Cardiac muscle cell (in vitro differentiated cells and primary cell): ENCODE measurements around the gene KCNQ5. TPM values are rescaled to one million over a fixed set of nuclear protein-coding genes. Genes with fewer than 3 reads are reported as not detected.

Experiments used
- DNase-seq, 2 donors: peaks; one replicate each; pipeline versions ENCODE4 v3.0.0 to v3.0.0-alpha.2; 2010 to 2017; ENCODE audit warnings: low read depth in 1 of 2, low spot score in 1 of 2
- H3K27ac ChIP-seq: fragments of 200-600 bp; sonication (generic); 2 replicates; pipeline ENCODE4 v1.5.1; 2016
- H3K27me3 ChIP-seq: fragments of 200-600 bp; sonication (generic); 2 replicates; pipeline ENCODE4 v1.6.0; 2016; ENCODE audit warnings: control low read depth
- H3K36me3 ChIP-seq: fragments of 200-600 bp; sonication (generic); 2 replicates; pipeline ENCODE4 v1.5.1; 2016; ENCODE audit warnings: control low read depth
- H3K4me1 ChIP-seq: fragments of 200-600 bp; sonication (generic); 2 replicates; pipeline ENCODE4 v1.8.1; 2017; ENCODE audit warnings: low read depth, mild to moderate bottlenecking, mixed run types
- H3K4me3 ChIP-seq: fragments of 200-600 bp; sonication (generic); 2 replicates; pipeline ENCODE4 v1.5.1; 2016; ENCODE audit warnings: mild to moderate bottlenecking
- H3K9me3 ChIP-seq: fragments of 200-600 bp; sonication (generic); 2 replicates; pipeline ENCODE4 v1.5.1; 2017; ENCODE audit warnings: low read depth, mild to moderate bottlenecking, control low read depth
- polyA plus RNA-seq: library from polyadenylated mRNA; unstranded; fragments of >200 nt; fragmentation: Nextera tagmentation; extraction: Ambion mirVana; gene quantifications from 2 replicates; pipeline ENCODE4 v1.2.1, GENCODE V29; 2016
- total RNA-seq: library from RNA; depleted of rRNA; stranded (reverse); fragments of >200 nt; gene quantifications from 2 replicates; pipeline ENCODE4 v1.2.3, GENCODE V29; 2016
- TF ChIP-seq, protein P1 (sequence below): IDR thresholded peaks from 2 replicates; pipeline ENCODE4 v1.5.1; 2012; ENCODE audit warnings: low read depth, mild to moderate bottlenecking, low read length

The KCNQ5 gene
- total and polyA plus RNA-seq, 2 experiments from 2014 or later: 31.4 to 45.4 TPM

DNA sequence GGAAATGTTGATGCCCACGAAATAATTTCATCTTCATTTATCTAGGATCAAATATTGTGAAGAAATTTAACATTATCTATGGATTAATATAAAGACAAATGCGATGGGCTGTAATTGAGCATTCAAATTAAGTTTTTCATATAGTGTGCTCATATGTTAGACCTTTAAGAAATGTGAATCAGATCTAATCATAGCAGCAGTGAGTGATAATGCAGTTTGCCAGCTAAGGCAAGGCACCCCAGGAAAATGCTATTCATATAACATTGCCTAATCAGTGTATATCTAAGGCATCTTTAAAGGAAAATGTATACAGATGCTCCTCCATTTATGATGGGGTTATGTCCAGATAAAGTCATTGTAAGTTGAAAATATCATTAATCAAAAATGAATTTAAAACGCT is 135.2 kb downstream of the KCNQ5 start:
- Histone ChIP-seq H3K27me3 (no peaks in the 10 kb centered on the region), H3K36me3 (no peaks in the 10 kb centered on the region), H3K9me3 (no peaks in the 10 kb centered on the region), H3K27ac (peak overlapping the region; percentile 95), H3K4me1 (peaks cover 58% of the 10 kb centered on the region), H3K4me3 (no peak overlapping the region)
- TF ChIP-seq, protein P1, sequence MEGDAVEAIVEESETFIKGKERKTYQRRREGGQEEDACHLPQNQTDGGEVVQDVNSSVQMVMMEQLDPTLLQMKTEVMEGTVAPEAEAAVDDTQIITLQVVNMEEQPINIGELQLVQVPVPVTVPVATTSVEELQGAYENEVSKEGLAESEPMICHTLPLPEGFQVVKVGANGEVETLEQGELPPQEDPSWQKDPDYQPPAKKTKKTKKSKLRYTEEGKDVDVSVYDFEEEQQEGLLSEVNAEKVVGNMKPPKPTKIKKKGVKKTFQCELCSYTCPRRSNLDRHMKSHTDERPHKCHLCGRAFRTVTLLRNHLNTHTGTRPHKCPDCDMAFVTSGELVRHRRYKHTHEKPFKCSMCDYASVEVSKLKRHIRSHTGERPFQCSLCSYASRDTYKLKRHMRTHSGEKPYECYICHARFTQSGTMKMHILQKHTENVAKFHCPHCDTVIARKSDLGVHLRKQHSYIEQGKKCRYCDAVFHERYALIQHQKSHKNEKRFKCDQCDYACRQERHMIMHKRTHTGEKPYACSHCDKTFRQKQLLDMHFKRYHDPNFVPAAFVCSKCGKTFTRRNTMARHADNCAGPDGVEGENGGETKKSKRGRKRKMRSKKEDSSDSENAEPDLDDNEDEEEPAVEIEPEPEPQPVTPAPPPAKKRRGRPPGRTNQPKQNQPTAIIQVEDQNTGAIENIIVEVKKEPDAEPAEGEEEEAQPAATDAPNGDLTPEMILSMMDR: no peak
- DNase-seq: no peak

DNA sequence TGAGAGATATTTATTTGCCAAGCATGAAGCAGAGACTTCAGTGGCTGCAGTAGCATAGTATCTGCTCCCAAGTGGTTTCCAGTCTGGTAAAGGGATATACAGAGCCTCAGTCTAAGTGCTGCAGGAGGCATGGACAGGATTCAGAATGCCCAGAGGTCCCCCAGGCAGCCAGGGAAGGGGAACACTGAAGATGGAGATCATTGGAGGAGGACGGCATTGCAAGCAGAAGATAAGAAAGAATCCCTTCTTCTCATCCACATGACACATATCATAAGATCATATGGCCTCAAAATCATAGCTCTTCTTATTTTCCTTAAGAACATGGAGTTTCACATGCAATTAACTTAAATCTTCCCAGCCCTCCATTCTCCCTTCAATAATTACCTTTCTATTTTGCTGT is 136.1 kb downstream of the KCNQ5 start:
- Histone ChIP-seq H3K4me1 (peaks cover 58% of the 10 kb centered on the region), H3K4me3 (no peak overlapping the region), H3K9me3 (no peaks in the 10 kb centered on the region), H3K27me3 (no peaks in the 10 kb centered on the region), H3K36me3 (no peaks in the 10 kb centered on the region), H3K27ac (peak overlapping the region; percentile 95)
- no peak for DNase-seq
- TF ChIP-seq, protein P1: no peak

DNA sequence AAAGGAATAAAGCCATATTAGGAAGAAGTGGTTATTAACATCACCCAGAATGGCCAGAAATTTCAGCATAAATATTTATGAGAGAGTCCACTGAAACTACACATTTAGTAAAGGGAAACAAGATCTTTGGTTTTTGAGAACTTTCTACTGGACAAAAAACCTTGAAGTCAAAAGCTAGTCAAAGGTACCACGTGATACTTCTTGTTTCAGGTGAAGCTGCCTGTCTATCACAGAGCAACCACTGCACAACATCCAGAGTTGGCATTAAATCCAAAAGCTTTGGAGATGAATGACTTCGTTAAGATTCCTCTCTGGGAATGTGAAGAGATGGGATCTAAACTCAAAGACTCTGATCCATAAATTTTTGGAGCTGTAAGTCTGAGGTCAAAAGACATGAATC is 137.0 kb downstream of the KCNQ5 start:
- no peak overlapping the region for H3K4me3 ChIP-seq
- H3K36me3 ChIP-seq: no peaks in the 10 kb centered on the region
- DNase-seq: no peak
- no peaks in the 10 kb centered on the region for H3K27me3 ChIP-seq
- TF ChIP-seq, protein P1: no peak
- H3K9me3 ChIP-seq: no peaks in the 10 kb centered on the region
- peaks cover 59% of the 10 kb centered on the region for H3K4me1 ChIP-seq
- peak overlapping the region; percentile 95 for H3K27ac ChIP-seq

DNA sequence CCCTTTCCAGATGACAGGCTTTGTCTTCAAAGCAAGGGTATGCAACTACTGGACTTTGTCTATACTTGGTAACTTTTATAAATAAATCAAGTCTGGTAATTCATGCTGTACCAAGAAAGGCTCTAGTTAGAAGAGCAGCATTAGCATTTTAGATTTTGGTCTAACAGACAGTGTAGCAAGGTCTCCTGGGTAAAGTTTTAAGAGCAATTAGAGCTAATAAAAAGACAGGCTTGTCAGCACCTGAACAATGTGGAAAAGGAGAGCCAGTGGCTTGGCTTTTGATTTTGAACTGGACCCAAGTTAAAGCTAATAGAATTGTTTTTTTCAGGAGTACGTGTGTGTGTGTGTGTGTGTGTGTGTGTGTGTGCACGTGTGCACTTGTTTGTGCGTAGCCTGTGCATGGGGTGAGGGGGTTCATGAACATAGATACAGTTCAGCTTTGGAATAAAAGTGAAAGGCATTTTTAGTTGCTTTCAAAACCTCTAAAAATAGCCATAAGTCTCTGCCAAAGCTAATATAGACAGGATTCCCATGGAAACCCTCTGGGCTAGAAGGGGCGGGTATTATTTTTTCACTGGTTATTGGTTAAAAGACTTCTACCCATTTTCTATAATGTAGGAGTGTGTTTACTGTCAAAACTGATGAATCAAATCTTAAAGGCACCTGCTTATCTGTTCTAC is 138.4 kb downstream of the KCNQ5 start:
- Histone ChIP-seq H3K27me3 (no peaks in the 10 kb centered on the region), H3K36me3 (no peaks in the 10 kb centered on the region), H3K4me1 (peaks cover 66% of the 10 kb centered on the region), H3K9me3 (no peaks in the 10 kb centered on the region), H3K27ac (peak overlapping the region; percentile 95), H3K4me3 (peak overlapping the region; percentile 2)
- DNase-seq: peak; percentile 34 to 53
- TF ChIP-seq, protein P1: no peak

DNA sequence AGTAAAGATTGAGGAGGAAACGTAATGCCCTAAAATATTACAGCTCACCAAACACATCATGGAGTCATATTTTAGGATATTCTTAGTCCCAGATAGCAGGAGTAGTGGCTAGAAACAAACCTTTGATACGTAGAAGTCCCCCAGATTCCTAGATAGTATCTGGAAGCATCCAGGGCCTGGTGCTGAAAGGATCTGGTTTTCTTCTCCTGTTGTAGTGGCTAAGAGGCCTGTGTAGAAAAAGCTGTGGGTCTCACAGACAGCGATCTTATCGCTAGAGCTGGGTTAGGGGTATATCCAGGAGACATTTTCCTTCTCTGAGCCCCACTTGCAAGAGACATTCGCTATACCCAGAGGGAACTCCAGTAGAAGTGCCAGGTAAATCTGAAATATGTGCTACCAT is 139.9 kb downstream of the KCNQ5 start:
- Histone ChIP-seq H3K36me3 (no peaks in the 10 kb centered on the region), H3K27ac (peak overlapping the region; percentile 95), H3K9me3 (no peaks in the 10 kb centered on the region), H3K27me3 (no peaks in the 10 kb centered on the region), H3K4me3 (peak overlapping the region; percentile 34), H3K4me1 (peaks cover 62% of the 10 kb centered on the region)
- TF ChIP-seq, protein P1: no peak
- DNase-seq: peak in 1 of 2 donors; percentile 89
